OCI-M2 (cell line): ENCODE results near the gene SORT1.
"Not testable (repeated sequence)": the region's sequence is repeated elsewhere in the genome, so short reads cannot be mapped to it uniquely, and the experiment has no call there.

Source experiments
- DNase-seq: peaks from one replicate; lab custom pipeline; 2025; ENCODE audit not compliant: unreplicated experiment; lab: John Stamatoyannopoulos, UW

SORT1 gene

GRCh38 chr1:109350182-109350581 is 47.5 kb downstream of the SORT1 start:
- no peak for DNase-seq

GRCh38 chr1:109347511-109347910 is 50.2 kb downstream of the SORT1 start:
- DNase-seq: no peak

- no peak for DNase-seq
Observed at GRCh38 chr1:109341944-109342930, 55.5 kb downstream of the SORT1 start.

- no peak for DNase-seq
Observed at GRCh38 chr1:109338608-109339007, 59.1 kb downstream of the SORT1 start.

GRCh38 chr1:109338091-109338490 is 59.6 kb downstream of the SORT1 start:
- DNase-seq: no peak

GRCh38 chr1:109335091-109335490 is 62.6 kb downstream of the SORT1 start:
- no peak for DNase-seq

GRCh38 chr1:109331113-109331512 is 66.6 kb downstream of the SORT1 start:
- DNase-seq: no peak

GRCh38 chr1:109327285-109327684 is 70.4 kb downstream of the SORT1 start:
- no peak for DNase-seq

GRCh38 chr1:109322974-109323373 is 74.7 kb downstream of the SORT1 start:
- no peak for DNase-seq

GRCh38 chr1:109319114-109319513 is 78.6 kb downstream of the SORT1 start:
- DNase-seq: no peak

GRCh38 chr1:109316506-109316905 is 81.2 kb downstream of the SORT1 start:
- DNase-seq: no peak

GRCh38 chr1:109315288-109315687 is 82.4 kb downstream of the SORT1 start:
- DNase-seq: no peak

GRCh38 chr1:109314795-109315194 is 82.9 kb downstream of the SORT1 start:
- DNase-seq: no peak

- DNase-seq: no peak
Observed at GRCh38 chr1:109312978-109313775, 84.5 kb downstream of the SORT1 start.

GRCh38 chr1:109312246-109312645 is 85.5 kb downstream of the SORT1 start:
- no peak for DNase-seq

- no peak for DNase-seq
Observed at GRCh38 chr1:109309347-109309746, 88.4 kb downstream of the SORT1 start.

GRCh38 chr1:109307274-109308021 is 90.3 kb downstream of the SORT1 start:
- peak; percentile 62 for DNase-seq

- DNase-seq: no peak
Observed at GRCh38 chr1:109306832-109307273, 90.9 kb downstream of the SORT1 start, which contains the start of gene MYBPHL. Gene MYBPHL (minus strand): TSS chr1:109307011. CDS start chr1:109306991, 20 bp downstream.

GRCh38 chr1:109305991-109306390 is 91.7 kb downstream of the SORT1 start:
- DNase-seq: not testable (repeated sequence)

- no peak for DNase-seq
Observed at GRCh38 chr1:109304226-109304920, 93.3 kb downstream of the SORT1 start.
